Brain microvascular endothelial cell (primary cell): ENCODE results near the gene MYD88.
A peak's percentile ranks its signal among the peaks of the same experiment; 100 is the strongest.

Experiments
- DNase-seq: peaks from one replicate; pipeline ENCODE4 v3.0.0-alpha.2; 2020
- H3K27ac ChIP-seq: fragments of 250-450 bp; sonication (Bioruptor Pico); 2 replicates; pipeline ENCODE4 v1.5.1; 2020; ENCODE audit warnings: mild to moderate bottlenecking, moderate library complexity
- H3K27me3 ChIP-seq: fragments of 250-450 bp; sonication (Bioruptor Pico); replicated peaks from 2 replicates; pipeline ENCODE4 v1.5.1; 2020; ENCODE audit warnings: mild to moderate bottlenecking
- H3K36me3 ChIP-seq: fragments of 250-450 bp; sonication (Bioruptor Pico); replicated peaks from 2 replicates; pipeline ENCODE4 v1.5.1; 2020; ENCODE audit warnings: mild to moderate bottlenecking
- H3K4me3 ChIP-seq: 2 replicates; pipeline ENCODE4 v1.5.1; 2011; ENCODE audit warnings: low read depth, mild to moderate bottlenecking, control low read depth, low read length, moderate library complexity
- CTCF ChIP-seq: IDR thresholded peaks from 2 replicates; pipeline ENCODE4 v1.5.1; 2011; ENCODE audit warnings: low read depth, mild to moderate bottlenecking, moderate library complexity, low read length, control low read depth, inconsistent platforms; ENCODE audit errors: missing control alignments
- in situ Hi-C: cut with HindIII; loops from 2 replicates; pipeline ENCODE4 v1.10.0; 2017; ENCODE audit warnings: low sequenced_read_pairs, low pct_ligation_motif_present

The MYD88 gene

GRCh38 chr3:38114875-38115644 is 23.4 kb upstream of the MYD88 start:
- Histone ChIP-seq H3K4me3 (no peak overlapping the region), H3K27me3 (no peaks in the 10 kb centered on the region), H3K36me3 (no peaks in the 10 kb centered on the region), H3K27ac (no peak overlapping the region)
- TF ChIP-seq CTCF: no peak
- in situ Hi-C loops: no loop called here
- no peak for DNase-seq

GRCh38 chr3:38115645-38116427 is 22.6 kb upstream of the MYD88 start:
- Histone ChIP-seq H3K4me3 (no peak overlapping the region), H3K27ac (no peak overlapping the region), H3K36me3 (no peaks in the 10 kb centered on the region), H3K27me3 (no peaks in the 10 kb centered on the region)
- in situ Hi-C loops: no loop called here
- DNase-seq: no peak
- TF ChIP-seq CTCF: no peak

- in situ Hi-C loops: no loop called here
- TF ChIP-seq CTCF: peak; percentile 1
Observed at GRCh38 chr3:38116471-38117162, 21.8 kb upstream of the MYD88 start.

GRCh38 chr3:38117163-38117716 is 21.2 kb upstream of the MYD88 start:
- TF ChIP-seq CTCF: no peak
- peaks cover 8% of the 10 kb centered on the region for H3K36me3 ChIP-seq
- H3K4me3 ChIP-seq: no peak overlapping the region
- no peak overlapping the region for H3K27ac ChIP-seq
- no peak for DNase-seq
- in situ Hi-C loops: no loop called here
- H3K27me3 ChIP-seq: no peaks in the 10 kb centered on the region

More at GRCh38 chr3:38116471-38117162, 21.8 kb upstream of the MYD88 start:
- H3K4me3 ChIP-seq: no peak overlapping the region
- no peak overlapping the region for H3K27ac ChIP-seq
- no peaks in the 10 kb centered on the region for H3K27me3 ChIP-seq
- peaks cover 2% of the 10 kb centered on the region for H3K36me3 ChIP-seq
- DNase-seq: no peak

- peak; percentile 92 for TF ChIP-seq CTCF
- Histone ChIP-seq H3K27ac (no peak overlapping the region), H3K4me3 (no peak overlapping the region), H3K27me3 (no peaks in the 10 kb centered on the region), H3K36me3 (peaks cover 13% of the 10 kb centered on the region)
- in situ Hi-C loops: no loop called here
- DNase-seq: peak; percentile 60
Observed at GRCh38 chr3:38117748-38118420, 20.6 kb upstream of the MYD88 start.
